ENCODE measurements around the gene DNAH5. TPM values are rescaled to one million over a fixed set of nuclear protein-coding genes. Genes with fewer than 3 reads are reported as not detected.

The DNAH5 gene
- total and polyA plus RNA-seq, 8 donors: 0.61 to 9.8 (median 2.7) TPM

DNA sequence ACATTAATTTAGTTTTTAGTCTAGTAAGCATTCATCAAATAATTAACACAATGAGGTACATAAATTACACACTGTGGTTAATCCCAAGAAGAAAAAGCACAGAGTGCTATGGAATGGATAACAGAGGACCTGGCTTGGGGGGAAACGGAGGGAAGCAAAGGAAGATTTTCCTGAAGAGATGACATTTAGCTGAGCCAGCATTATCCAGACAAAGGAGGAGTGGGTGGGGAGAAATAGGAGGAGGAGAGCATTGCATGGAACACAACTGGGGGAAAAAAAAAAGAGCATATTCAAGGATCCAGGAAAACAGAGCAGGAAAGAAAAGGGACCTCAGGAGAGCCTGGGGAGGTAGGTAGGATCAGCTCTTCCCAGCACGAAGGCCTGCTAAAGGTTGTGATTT, 170.8 kb downstream of the DNAH5 start:
- TF ChIP-seq, protein P1, sequence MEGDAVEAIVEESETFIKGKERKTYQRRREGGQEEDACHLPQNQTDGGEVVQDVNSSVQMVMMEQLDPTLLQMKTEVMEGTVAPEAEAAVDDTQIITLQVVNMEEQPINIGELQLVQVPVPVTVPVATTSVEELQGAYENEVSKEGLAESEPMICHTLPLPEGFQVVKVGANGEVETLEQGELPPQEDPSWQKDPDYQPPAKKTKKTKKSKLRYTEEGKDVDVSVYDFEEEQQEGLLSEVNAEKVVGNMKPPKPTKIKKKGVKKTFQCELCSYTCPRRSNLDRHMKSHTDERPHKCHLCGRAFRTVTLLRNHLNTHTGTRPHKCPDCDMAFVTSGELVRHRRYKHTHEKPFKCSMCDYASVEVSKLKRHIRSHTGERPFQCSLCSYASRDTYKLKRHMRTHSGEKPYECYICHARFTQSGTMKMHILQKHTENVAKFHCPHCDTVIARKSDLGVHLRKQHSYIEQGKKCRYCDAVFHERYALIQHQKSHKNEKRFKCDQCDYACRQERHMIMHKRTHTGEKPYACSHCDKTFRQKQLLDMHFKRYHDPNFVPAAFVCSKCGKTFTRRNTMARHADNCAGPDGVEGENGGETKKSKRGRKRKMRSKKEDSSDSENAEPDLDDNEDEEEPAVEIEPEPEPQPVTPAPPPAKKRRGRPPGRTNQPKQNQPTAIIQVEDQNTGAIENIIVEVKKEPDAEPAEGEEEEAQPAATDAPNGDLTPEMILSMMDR (IDR thresholded peaks at IDR 0.05): no peak
- H3K4me1 ChIP-seq: no peaks in the 10 kb centered on the region
- H3K27me3 ChIP-seq: no peaks in the 10 kb centered on the region
- H3K9me3 ChIP-seq: no peaks in the 10 kb centered on the region
- DNase-seq (no peak), ATAC-seq (no peak)
- H3K36me3 ChIP-seq: no peaks in the 10 kb centered on the region
- H3K27ac ChIP-seq: no peak overlapping the region
- intact Hi-C loops (cut with DNase I): no loop called here
- H3K4me3 ChIP-seq: no peak overlapping the region

DNA sequence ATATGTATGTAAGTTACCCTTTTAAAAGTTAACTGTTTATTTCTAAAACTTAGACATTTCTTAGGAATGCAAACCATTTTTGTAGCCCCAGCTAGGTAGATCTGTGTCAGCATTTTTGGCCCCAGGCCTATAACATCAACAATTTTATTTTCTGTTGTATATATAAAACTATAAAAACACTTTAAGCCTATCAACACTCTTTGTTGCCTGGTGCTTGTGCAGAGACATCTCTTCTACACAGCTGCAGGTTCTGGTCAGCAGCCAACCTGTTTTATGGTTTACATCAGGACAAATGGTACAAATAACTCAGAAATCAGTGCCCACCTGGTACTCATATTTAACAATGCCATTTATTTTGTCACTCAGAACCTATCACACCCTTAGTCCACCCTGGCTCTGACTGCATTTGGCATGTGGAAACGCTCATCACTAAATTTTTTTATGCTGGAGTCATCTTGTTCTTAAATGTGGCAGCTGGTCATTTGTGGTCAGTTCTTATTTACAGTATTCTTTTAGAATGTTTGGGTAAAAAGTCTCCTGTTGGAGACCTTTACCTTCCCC, 173.4 kb downstream of the DNAH5 start:
- ATAC-seq (no peak), DNase-seq (no peak)
- H3K27me3 ChIP-seq: no peaks in the 10 kb centered on the region
- no peaks in the 10 kb centered on the region for H3K36me3 ChIP-seq
- H3K9me3 ChIP-seq: no peaks in the 10 kb centered on the region
- H3K27ac ChIP-seq: no peak overlapping the region
- TF ChIP-seq, protein P1 (IDR thresholded peaks at IDR 0.05): no peak
- intact Hi-C loops (cut with DNase I): no loop called here
- H3K4me3 ChIP-seq: no peak overlapping the region
- H3K4me1 ChIP-seq: no peaks in the 10 kb centered on the region

DNA sequence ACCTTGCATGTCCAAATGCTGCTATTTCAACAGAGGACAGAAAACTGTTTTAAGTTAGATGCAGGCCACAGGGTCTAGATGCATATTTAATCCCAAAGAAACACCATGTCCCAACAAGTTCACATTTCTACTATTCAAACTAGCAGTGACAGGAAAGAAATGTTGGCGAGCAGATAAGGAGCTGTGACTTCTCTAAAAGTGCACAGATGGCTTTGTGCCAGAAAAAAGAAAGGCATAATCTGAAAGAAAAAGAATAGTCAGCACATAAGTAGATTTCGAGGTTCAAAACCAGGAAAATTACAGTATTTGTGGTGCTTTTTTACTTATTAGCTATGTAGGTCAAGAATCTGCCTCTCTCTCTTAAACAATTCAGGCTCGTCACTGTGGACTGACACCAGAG, 178.3 kb downstream of the DNAH5 start:
- no peaks in the 10 kb centered on the region for H3K9me3 ChIP-seq
- DNase-seq: no peak
- no peak overlapping the region for H3K27ac ChIP-seq
- ATAC-seq: no peak
- TF ChIP-seq, protein P1 (IDR thresholded peaks at IDR 0.05): no peak
- no peaks in the 10 kb centered on the region for H3K4me1 ChIP-seq
- intact Hi-C loops (cut with DNase I): no loop called here
- no peak overlapping the region for H3K4me3 ChIP-seq
- no peaks in the 10 kb centered on the region for H3K27me3 ChIP-seq
- H3K36me3 ChIP-seq: no peaks in the 10 kb centered on the region

DNA sequence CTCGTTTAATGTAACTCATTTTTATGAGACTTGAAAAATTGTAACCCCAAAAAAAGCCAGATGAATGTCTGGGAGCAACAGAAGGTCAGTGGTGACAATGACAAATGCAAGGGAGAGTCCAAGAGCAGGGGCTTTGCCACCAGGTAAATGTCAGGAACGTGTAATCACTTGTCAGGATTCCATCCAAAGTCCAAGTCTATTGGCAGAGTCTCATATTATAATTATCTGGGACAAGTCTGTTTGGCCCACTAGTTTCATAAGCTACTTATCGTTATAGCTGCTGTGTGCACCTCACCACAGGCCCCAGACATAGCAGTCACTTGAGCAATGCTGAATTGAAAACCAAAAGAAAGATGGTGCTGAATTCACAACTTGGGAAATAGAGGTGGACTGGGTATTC, 180.8 kb downstream of the DNAH5 start:
- H3K27ac ChIP-seq: no peak overlapping the region
- H3K4me1 ChIP-seq: no peaks in the 10 kb centered on the region
- no peak for DNase-seq
- no peaks in the 10 kb centered on the region for H3K27me3 ChIP-seq
- no peaks in the 10 kb centered on the region for H3K9me3 ChIP-seq
- TF ChIP-seq, protein P1 (IDR thresholded peaks at IDR 0.05): no peak
- no peak for ATAC-seq
- intact Hi-C loops (cut with DNase I): no loop called here
- H3K4me3 ChIP-seq: no peak overlapping the region
- H3K36me3 ChIP-seq: no peaks in the 10 kb centered on the region

DNA sequence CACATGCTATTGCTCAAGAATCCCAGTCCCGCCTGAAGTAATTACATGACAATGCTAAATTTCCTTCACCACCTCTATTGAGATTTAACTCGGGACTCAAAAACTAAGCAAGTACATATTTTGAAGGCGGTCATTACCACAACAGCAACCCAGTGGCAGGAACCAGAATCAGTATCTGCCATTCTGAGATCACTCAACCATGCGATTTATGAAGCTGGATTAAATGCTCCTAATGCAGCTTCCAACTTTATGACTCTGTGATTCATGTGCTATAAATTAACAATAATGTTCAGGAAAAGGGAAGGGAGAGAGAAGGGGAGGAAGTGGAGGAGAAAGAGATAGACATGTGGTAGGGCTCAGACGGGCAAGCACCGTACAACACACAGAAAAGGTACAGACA, 194.7 kb downstream of the DNAH5 start:
- TF ChIP-seq, protein P1 (IDR thresholded peaks at IDR 0.05): no peak
- intact Hi-C loops (cut with DNase I): no loop called here
- Histone ChIP-seq H3K9me3 (peaks cover 0 to 3% of the 10 kb centered on the region in 2 donors), H3K4me3 (no peak overlapping the region), H3K27ac (no peak overlapping the region), H3K27me3 (no peaks in the 10 kb centered on the region), H3K36me3 (no peaks in the 10 kb centered on the region), H3K4me1 (no peaks in the 10 kb centered on the region)
- ATAC-seq (no peak), DNase-seq (no peak)

Data from left lung (tissue), 10 donors.